MCF 10A (cell line): ENCODE results near the gene ZSWIM5. TPM values are rescaled to one million over a fixed set of nuclear protein-coding genes. Genes with fewer than 3 reads are reported as not detected.

ENCODE experiments used
- BruUV-seq: library from RNA; stranded (reverse); fragments of 400-500 nt; replicated peaks from 2 replicates; lab custom pipeline; 2021; lab: Mats Ljungman, UMichigan
- CTCF ChIA-PET: fragments of 300-600 bp; sonication (Branson Sonifier 250); formaldehyde crosslinking; extraction: SDS; loops from one replicate; lab custom pipeline; 2021; ENCODE audit warnings: antibody characterized with exemption, inconsistent platforms; lab: Yijun Ruan, JAX
- POLR2A ChIA-PET: fragments of 300-600, 350-650 bp; sonication (Branson Sonifier 250); formaldehyde crosslinking; extraction: SDS; loops from one replicate; lab custom pipeline; 2020; ENCODE audit warnings: antibody characterized with exemption, inconsistent platforms; lab: Yijun Ruan, JAX
- DNase-seq: peaks from one replicate; pipeline ENCODE4 v3.0.0-alpha.2; 2018; ENCODE audit not compliant: unreplicated experiment
- H3K27ac Mint-ChIP-seq: one replicate; pipeline ENCODE4 v1.8.0; 2022; ENCODE audit warnings: mild to moderate bottlenecking, low read depth, mixed read lengths; ENCODE audit not compliant: unreplicated experiment
- H3K27me3 Mint-ChIP-seq: one replicate; pipeline ENCODE4 v1.8.0; 2022; ENCODE audit warnings: mixed read lengths; ENCODE audit not compliant: insufficient read depth, unreplicated experiment
- H3K36me3 Mint-ChIP-seq: one replicate; pipeline ENCODE4 v1.8.0; 2022; ENCODE audit warnings: mild to moderate bottlenecking, moderate library complexity, mixed read lengths; ENCODE audit not compliant: insufficient read depth, unreplicated experiment
- H3K4me1 Mint-ChIP-seq: one replicate; pipeline ENCODE4 v1.8.0; 2022; ENCODE audit warnings: mixed read lengths; ENCODE audit not compliant: insufficient read depth, unreplicated experiment
- H3K4me3 Mint-ChIP-seq: one replicate; pipeline ENCODE4 v1.8.0; 2022; ENCODE audit warnings: mild to moderate bottlenecking, moderate library complexity, mixed read lengths; ENCODE audit not compliant: unreplicated experiment
- H3K9me3 Mint-ChIP-seq: one replicate; pipeline ENCODE4 v1.8.0; 2022; ENCODE audit warnings: mixed read lengths; ENCODE audit not compliant: unreplicated experiment
- CTCF ChIP-seq: fragments of 200-600 bp; IDR thresholded peaks from one replicate; pipeline ENCODE4 v1.8.0; 2022; ENCODE audit warnings: antibody characterized with exemption, mild to moderate bottlenecking; ENCODE audit not compliant: unreplicated experiment
- intact Hi-C: fragments of 100-400 bp; cut with micrococcal nuclease; formaldehyde crosslinking; loops from 2 replicates; pipeline ENCODE4 v1.14.1; 2022
- total RNA-seq: library from RNA; stranded (reverse); gene quantifications from 2 replicates; pipeline ENCODE4 v1.2.3, GENCODE V29; 2022

The ZSWIM5 gene
- total RNA-seq, 1 experiment from 2014 or later = 0.14 TPM

GRCh38 chr1:45044916-45045315, 161.5 kb downstream of the ZSWIM5 start:
- no peak for TF ChIP-seq CTCF

GRCh38 chr1:45043094-45043493, 163.3 kb downstream of the ZSWIM5 start:
- no peak for DNase-seq
- no peaks in the 10 kb centered on the region for H3K36me3 Mint-ChIP-seq
- BruUV-seq = no TSS peak
- H3K9me3 Mint-ChIP-seq = no peaks in the 10 kb centered on the region
- TF ChIP-seq CTCF = no peak
- POLR2A ChIA-PET = no interaction called here
- no peaks in the 10 kb centered on the region for H3K27me3 Mint-ChIP-seq
- H3K4me1 Mint-ChIP-seq = no peaks in the 10 kb centered on the region
- no peak overlapping the region for H3K27ac Mint-ChIP-seq
- intact Hi-C loops = no loop called here
- CTCF ChIA-PET = interaction anchor here (0.5 to 0.6 kb wide), 2 partner anchors 29 to 292 kb away, joined by 3 read pairs; no protein-coding TSS in a partner anchor
- H3K4me3 Mint-ChIP-seq = no peak overlapping the region

More at GRCh38 chr1:45044916-45045315, 161.5 kb downstream of the ZSWIM5 start:
- Mint-ChIP-seq H3K27ac (no peak overlapping the region), H3K36me3 (no peaks in the 10 kb centered on the region), H3K27me3 (no peaks in the 10 kb centered on the region), H3K4me1 (no peaks in the 10 kb centered on the region), H3K4me3 (no peak overlapping the region), H3K9me3 (no peaks in the 10 kb centered on the region)
- ChIA-PET CTCF (no interaction called here), POLR2A (no interaction called here)
- no TSS peak for BruUV-seq
- DNase-seq = no peak
- intact Hi-C loops = no loop called here

GRCh38 chr1:45040297-45040696, 166.1 kb downstream of the ZSWIM5 start:
- no peaks in the 10 kb centered on the region for H3K36me3 Mint-ChIP-seq
- no TSS peak for BruUV-seq
- intact Hi-C loops = no loop called here
- TF ChIP-seq CTCF = no peak
- H3K27me3 Mint-ChIP-seq = no peaks in the 10 kb centered on the region
- no peak overlapping the region for H3K4me3 Mint-ChIP-seq
- POLR2A ChIA-PET = no interaction called here
- H3K4me1 Mint-ChIP-seq = no peaks in the 10 kb centered on the region
- no peak overlapping the region for H3K27ac Mint-ChIP-seq
- no peaks in the 10 kb centered on the region for H3K9me3 Mint-ChIP-seq
- no peak for DNase-seq
- CTCF ChIA-PET = interaction anchor here (0.7 to 1.3 kb wide), 3 partner anchors 9 to 24 kb away, joined by 3 to 6 read pairs (median 4); no protein-coding TSS in a partner anchor

- POLR2A ChIA-PET = interaction anchor here (0.9 kb wide), 1 partner anchor 301 kb away, joined by 4 read pairs; no protein-coding TSS in a partner anchor
- intact Hi-C loops = no loop called here
- CTCF ChIA-PET = interaction anchor here (0.6 to 1.5 kb wide), 3 partner anchors 16 to 261 kb away, joined by 3 to 6 read pairs (median 3); no protein-coding TSS in a partner anchor
These were observed 167.6 kb downstream of the ZSWIM5 start for GRCh38 chr1:45038661-45039364.

More at GRCh38 chr1:45038661-45039364, 167.6 kb downstream of the ZSWIM5 start:
- TF ChIP-seq CTCF = no peak
- H3K4me3 Mint-ChIP-seq = no peak overlapping the region
- H3K36me3 Mint-ChIP-seq = no peaks in the 10 kb centered on the region
- H3K27me3 Mint-ChIP-seq = no peaks in the 10 kb centered on the region
- BruUV-seq = no TSS peak
- H3K9me3 Mint-ChIP-seq = no peaks in the 10 kb centered on the region
- peak overlapping the region; percentile 13 for H3K27ac Mint-ChIP-seq
- no peak for DNase-seq
- H3K4me1 Mint-ChIP-seq = no peaks in the 10 kb centered on the region
